OCI-LY3 (cell line): ENCODE measurements around the gene RTKN.

ENCODE experiments used
- EZH2phosphoT487 ChIP-seq: fragments of 200-600 bp; shearing (Covaris generic); IDR thresholded peaks from 2 replicates; pipeline ENCODE4 v1.6.1; 2018; ENCODE audit warnings: antibody characterized with exemption, mixed run types, low read depth
- TF ChIP-seq, protein P1 (sequence below): fragments of 200-600, 300-600 bp; sonication (generic); IDR thresholded peaks from 2 replicates; pipeline ENCODE4 v1.5.1; 2014; ENCODE audit warnings: antibody characterized with exemption, low read length, low read depth

DNA sequence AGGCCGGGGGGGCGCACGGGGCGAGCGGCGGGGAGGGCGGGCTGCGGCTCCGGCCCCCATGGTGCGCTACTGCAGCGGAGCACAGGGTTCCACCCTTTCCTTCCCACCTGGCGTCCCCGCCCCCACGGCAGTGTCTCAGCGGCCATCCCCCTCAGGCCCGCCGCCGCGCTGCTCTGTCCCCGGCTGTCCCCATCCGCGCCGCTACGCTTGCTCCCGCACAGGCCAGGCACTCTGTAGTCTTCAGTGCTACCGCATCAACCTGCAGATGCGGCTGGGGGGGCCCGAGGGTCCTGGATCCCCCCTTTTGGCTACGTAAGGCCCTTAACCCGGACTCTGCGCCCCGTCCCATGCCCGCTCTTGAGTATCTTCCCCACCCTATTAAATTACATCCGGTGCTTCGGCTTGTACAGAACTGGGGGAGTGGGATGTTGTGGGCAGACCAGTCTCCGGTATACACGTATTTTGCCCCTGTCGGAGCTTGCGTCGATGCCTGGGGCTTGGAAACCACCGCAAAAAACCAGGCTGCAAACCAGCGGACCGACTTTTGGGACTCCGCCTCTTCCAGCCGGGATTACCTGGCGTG lies 15.9 kb upstream of the RTKN start:
- TF ChIP-seq, protein P1, sequence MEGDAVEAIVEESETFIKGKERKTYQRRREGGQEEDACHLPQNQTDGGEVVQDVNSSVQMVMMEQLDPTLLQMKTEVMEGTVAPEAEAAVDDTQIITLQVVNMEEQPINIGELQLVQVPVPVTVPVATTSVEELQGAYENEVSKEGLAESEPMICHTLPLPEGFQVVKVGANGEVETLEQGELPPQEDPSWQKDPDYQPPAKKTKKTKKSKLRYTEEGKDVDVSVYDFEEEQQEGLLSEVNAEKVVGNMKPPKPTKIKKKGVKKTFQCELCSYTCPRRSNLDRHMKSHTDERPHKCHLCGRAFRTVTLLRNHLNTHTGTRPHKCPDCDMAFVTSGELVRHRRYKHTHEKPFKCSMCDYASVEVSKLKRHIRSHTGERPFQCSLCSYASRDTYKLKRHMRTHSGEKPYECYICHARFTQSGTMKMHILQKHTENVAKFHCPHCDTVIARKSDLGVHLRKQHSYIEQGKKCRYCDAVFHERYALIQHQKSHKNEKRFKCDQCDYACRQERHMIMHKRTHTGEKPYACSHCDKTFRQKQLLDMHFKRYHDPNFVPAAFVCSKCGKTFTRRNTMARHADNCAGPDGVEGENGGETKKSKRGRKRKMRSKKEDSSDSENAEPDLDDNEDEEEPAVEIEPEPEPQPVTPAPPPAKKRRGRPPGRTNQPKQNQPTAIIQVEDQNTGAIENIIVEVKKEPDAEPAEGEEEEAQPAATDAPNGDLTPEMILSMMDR = no peak
- TF ChIP-seq EZH2phosphoT487 = no peak
